Sciatic nerve (tissue), 2 donors: Measurements from ENCODE around the gene ANK3. TPM values are rescaled to one million over a fixed set of nuclear protein-coding genes. Genes with fewer than 3 reads are reported as not detected.

Source experiments
- ATAC-seq: fragments of 200-7000 bp; cut with Tn5 transposase; one replicate; pipeline ENCODE4 v1.9.1; 2020; ENCODE audit warnings: mild to moderate bottlenecking, moderate library complexity
- DNase-seq: peaks from one replicate; pipeline ENCODE4 v3.0.0-alpha.2; 2020; ENCODE audit warnings: low spot score
- intact Hi-C: fragments of 100-400 bp; cut with DNase I; formaldehyde crosslinking; loops from one replicate; pipeline ENCODE4 v1.14.2; 2022
- total RNA-seq: library from RNA; stranded (reverse); fragmentation: NEBNext Ultra II Directional; extraction: Animal tissue kit (Norgen Biotek cat#: 25700); gene quantifications from one replicate; pipeline ENCODE4 v1.2.1, GENCODE V29; 2021
- donor health status: DM: no; HTN: no; CAD: no.
- donor health status: DM: no; HTN: no; CAD: no.

Gene ANK3
- total RNA-seq, 1 donor from 2014 or later = 203 TPM

DNA sequence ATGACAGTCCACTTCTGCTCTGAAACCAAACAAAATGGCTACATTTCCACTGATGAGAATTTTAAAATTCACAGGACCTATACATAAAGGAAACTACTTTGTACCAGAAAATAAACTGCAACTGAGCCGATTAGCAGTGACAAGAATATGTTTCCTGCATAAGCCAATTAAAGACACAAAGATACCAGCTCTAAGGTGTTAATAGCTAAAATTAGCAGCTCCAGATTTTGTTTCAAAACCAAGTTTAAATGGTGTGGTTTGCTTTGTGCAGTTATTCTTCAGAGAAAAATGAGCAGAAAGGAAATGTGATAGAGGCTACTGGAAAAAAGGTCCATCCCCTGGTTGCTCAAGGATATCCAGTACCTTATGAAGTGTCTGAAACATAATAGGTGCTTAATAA, 123.2 kb downstream of the ANK3 start:
- ATAC-seq (no peak), DNase-seq (no peak)
- intact Hi-C loops = no loop called here

DNA sequence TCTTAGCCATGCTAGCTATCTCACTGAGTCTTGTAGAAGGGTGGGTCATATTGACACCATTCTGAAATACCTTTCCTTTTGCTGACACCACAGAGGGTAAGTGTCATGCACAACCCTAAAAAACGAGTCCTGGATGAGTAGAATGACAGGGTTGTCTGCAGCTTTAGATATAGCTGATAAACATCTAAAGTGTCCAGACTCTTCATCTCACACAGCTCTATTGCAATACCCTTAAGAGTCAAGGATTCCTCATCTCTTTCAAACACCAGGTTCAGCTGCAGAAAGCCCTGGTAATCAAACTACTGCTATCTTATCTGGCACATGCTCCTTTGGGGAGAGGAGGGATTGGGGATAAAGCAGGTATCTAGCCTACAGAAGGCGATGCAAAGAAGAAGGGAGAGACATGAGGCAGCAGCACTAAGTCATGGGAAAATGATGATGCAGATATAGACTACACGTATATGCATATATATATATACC, 127.0 kb downstream of the ANK3 start:
- ATAC-seq (no peak), DNase-seq (no peak)
- intact Hi-C loops = loop anchor here (1.0 kb wide), 1 partner anchor 120 kb away; no protein-coding TSS in a partner anchor

DNA sequence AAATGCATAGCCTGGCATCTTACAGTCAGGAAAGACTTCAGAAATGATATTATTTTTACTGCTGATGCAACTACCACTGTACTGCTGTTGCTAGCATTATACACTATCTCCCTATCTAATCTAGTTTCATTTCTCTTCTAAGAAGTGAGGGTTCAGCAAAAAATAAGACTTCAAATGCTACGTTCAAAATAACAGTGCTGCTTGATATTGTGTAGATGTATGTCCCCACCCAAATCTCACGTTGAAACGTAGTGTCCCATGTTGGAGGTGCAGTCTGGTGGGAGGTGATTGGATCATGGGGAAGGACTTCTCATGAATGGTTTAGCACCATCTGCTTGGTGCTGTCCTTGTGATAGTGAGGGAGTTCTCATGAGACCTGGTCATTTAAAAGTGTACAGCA, 129.4 kb downstream of the ANK3 start:
- no peak for DNase-seq
- intact Hi-C loops = no loop called here
- ATAC-seq = peak; percentile 20

DNA sequence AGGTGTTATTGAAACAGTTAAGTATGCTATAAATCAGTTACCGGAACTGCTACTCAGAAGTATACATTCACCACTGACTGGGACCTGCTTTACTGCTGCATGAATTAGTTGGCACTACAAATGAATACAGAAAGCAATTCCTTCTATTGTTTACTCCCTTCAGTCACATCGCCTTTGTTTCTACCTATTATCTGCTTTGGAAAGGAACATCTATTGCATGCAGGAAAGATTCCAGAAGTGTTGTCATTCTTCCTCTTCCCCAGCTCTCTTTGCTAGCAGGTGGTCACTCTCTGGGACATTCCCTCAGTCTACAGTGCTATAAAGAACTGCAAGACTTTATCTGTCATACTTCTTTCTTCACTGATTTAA, 131.3 kb downstream of the ANK3 start:
- DNase-seq = no peak
- no peak for ATAC-seq
- intact Hi-C loops = no loop called here

DNA sequence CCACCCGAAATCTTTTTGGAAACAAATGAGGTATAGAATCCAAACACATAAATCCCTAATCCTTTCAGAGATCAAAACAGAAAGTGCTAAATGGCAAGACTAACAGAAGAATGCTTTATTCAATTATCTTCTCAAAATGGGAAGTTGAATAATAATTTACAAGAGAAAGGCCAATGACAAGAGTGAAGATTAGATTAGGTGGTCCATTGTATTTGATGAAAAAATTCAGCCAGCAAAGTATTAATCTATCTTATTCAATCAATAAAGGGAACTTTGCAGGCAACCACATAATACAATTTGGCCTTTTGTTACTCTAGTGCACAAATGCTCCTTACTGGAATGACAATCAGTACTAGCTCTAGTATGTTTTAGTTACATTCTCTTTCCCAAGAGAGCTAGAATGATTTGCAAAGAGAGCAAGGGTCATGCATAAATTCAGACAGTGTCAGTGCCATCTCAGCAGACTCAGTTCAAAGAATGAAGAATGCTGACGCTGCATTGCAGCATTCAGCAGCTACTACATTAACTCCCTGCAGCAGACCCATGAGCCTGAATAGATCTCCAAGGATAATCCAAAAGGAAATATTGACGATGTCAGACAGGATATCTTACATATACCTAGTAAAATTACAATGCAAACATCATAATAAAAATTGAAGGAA, 131.8 kb downstream of the ANK3 start:
- ATAC-seq (no peak), DNase-seq (no peak)

DNA sequence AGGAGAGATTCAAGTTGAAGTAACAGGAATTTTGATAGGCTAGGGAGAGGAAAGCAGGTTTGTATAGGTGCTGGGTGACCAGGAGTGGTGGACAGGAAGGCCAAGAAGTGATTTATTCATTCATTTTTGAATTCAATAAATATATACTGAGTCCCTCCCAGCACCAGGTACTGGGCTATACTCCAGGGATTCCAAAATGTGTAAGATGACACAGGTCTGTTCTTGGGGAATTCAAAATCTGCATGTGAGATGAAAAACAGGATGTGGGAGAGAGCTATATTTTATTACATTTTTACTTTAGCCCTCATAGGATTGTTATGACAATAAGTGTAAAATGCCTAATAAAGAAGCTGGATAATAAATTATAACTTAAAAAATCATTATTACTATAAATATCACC, 134.9 kb downstream of the ANK3 start:
- DNase-seq = no peak
- intact Hi-C loops = no loop called here
- no peak for ATAC-seq

More for the DNA sequence above, 131.8 kb downstream of the ANK3 start:
- intact Hi-C loops = no loop called here

DNA sequence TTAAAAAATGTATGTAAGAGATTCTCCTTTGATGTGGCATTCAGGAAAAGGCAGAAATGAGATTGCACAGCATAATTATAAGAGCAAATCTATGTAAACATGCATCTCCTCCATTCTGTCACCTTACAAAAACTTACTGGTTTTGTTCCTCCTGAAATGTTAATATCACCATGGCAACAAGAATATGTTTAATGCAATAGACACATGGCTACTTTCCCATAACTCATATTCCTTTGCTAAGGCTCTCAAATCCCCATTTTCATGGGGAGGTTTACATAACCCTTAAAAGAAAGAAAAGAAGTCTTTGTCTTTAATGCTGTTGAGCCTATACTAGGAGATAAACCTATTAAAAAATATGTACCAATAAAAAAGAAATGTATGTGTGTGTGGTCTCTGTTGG, 136.2 kb downstream of the ANK3 start:
- intact Hi-C loops = no loop called here
- no peak for DNase-seq
- ATAC-seq = no peak

DNA sequence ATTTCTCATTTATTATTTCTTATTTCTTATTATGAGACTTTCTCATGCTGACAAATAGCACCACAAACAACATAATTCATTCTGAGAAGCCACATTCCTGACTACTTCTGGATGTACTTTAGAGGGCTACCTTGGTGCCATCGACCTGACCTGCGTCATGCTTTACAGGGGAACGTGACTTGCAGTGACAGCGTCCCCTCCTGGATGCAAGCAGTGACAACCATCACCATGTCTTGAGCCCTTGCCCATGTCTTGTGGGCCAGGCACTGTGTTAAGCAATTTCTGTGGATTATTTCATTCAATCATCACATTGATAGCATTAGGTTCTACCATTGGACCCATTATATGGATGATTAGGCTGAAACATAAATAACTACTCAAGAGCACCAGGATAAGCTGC, 137.0 kb downstream of the ANK3 start:
- DNase-seq = no peak
- ATAC-seq = no peak
- intact Hi-C loops = no loop called here

DNA sequence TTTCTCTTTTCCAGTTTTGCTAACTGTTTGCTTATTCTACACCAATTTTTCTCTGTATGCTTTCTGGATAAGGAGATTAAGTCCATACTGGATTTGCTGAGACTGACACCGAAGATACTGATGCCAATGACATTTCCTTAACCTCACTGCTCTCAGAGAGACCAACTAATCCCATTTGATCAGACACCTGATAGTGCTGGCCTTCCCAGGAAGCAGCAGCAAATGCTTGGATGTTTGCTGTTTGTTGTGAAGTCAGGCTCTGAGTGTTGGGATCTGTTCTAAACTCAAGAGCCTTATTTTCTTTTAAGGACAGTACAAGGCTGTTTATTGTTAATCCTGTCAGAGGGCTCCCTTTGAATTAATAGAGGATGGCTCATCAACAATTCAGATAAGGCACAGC, 143.3 kb downstream of the ANK3 start:
- ATAC-seq (no peak), DNase-seq (no peak)
- intact Hi-C loops = no loop called here

DNA sequence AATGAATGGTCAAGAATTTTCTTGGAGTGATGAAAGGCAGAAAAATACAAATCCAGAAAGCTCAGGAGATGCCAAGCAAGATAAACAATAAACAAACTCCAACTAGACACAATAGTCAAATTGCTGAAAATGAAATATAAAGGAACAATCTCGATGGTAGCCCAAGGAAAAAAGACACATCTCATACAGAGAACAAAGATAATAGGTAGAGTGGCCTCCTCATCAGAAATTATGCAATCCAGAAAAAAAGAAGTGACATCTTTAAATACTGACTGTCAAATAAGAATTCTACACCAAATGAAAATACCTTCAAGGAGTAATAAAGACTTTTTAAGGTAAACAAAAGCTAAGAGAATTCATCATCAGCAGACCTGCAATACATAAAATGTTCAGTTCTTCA, 150.4 kb downstream of the ANK3 start:
- ATAC-seq = no peak
- no peak for DNase-seq
- intact Hi-C loops = no loop called here

DNA sequence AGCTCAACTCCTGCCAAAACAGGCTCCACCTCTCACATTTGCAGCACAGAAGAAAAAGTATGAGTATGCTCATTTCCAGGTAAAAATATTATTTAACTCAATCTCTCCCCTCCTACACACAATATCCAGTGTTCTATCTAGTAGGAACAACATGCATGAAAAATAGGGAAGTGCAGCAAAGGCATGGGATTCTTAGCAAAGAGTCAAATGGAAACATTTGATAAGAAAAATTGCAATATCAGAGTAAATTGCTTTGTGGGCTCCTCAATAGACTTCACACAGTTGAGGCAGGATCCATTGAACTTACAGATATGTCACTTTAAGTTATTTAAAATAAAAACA, 150.9 kb downstream of the ANK3 start:
- DNase-seq = no peak
- ATAC-seq = no peak
- intact Hi-C loops = no loop called here

DNA sequence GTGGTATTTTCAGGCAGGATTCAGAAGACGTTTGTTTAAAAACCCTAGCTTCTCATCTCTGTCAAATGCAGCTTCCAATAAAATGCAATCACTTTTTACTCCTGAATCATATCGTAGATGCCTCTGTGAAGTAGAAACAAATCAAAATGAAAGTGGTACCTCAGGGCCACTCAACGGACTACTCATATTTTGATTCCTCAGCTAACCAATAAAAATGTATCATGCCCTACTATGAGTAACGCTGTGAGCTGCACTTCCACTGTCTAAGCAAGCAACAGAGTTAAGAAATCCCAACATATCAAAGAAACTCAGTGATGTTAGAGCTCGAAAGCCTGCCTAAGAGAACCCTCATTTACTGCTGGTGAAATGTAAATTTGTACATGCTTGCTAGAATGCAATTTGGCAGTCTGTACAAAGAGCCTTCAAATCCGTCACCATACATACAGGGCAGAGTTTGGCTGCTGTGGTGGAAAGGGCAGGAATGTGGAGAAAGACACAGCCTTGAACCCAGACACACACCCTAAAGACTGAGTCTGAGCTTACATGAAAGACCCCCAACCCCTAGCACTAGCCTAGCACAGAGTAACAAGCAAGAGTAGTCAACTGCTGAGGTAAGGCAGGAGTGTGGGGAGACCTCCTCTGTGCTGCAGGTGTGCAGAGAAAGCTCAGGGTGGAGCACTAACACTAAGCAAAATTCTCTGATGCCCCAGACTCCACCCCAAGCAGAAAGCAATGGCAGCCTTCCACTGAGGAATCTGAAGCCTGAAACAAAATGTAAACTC, 151.5 kb downstream of the ANK3 start:
- DNase-seq (no peak), ATAC-seq (peak; percentile 41)
- intact Hi-C loops = no loop called here

DNA sequence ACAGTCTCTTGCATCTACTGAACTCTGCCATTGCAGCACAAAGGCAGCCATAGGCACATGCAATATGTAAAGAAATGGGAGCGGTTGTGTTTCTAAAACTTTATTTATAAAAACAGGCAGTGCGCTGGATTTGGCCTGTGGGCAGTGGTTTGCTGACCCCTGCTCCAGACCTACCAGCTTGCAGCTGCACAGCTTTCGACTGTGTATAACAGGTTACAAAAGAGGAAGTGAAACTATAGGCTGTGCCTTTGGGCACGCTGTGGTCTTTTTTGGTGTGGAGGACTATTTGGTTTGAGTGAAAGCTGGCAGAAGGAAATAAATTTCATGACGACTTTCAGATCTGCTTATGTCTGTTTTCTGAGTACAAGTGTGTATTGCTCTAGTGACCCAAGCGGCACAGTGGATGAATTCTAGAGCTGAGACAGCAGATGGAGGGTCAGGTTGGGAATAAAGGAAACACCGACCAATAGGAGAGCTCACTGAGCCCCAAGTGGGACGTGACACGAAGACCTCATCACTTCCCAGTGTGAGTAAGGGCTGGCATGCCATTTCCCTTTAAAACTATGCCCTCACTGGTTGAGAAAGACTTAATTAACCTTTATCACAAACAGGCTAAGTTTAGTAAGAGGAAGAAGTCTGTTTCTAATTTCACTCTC, 152.7 kb downstream of the ANK3 start:
- DNase-seq = no peak

DNA sequence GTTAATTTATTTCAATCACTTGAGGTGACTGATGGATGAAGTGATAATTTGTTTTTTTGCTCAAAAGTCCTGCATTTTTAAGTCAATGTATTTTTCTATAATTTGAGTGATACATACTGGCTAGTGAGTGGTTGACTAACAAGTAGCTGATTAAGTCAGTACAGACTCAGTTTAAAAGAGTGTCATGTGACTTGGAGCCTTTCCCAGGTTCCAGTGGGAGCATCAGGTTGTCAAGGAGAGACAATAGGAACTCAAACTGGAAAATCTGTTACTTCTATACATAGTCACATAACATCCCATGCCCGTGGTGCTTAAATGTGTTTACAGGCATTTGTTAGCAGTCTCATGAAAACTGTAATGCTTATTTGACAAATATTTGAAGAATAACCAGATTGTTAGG, 154.7 kb downstream of the ANK3 start:
- intact Hi-C loops = no loop called here
- no peak for ATAC-seq
- DNase-seq = no peak

More for the DNA sequence above, 152.7 kb downstream of the ANK3 start:
- ATAC-seq = peak; percentile 91
- intact Hi-C loops = no loop called here

DNA sequence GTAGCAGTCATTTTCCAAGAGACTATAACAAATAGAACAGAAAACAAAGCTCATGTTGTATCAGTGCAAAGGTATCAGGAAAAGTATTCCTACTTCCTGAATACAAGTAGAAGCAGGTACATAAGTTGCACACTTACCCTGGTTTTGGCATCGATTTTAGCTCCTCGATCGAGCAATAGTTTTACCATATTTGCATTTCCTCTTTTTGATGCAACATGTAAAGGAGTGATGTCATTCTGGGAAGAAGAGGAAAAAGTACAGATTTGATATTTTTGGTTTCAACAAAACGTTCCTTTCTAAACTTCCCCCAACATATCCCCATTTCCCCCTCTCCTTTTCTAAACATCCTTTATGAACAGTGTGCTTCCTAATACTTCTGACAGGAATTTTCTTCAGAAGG, 155.1 kb downstream of the ANK3 start:
- intact Hi-C loops = no loop called here
- no peak for DNase-seq
- ATAC-seq = no peak

DNA sequence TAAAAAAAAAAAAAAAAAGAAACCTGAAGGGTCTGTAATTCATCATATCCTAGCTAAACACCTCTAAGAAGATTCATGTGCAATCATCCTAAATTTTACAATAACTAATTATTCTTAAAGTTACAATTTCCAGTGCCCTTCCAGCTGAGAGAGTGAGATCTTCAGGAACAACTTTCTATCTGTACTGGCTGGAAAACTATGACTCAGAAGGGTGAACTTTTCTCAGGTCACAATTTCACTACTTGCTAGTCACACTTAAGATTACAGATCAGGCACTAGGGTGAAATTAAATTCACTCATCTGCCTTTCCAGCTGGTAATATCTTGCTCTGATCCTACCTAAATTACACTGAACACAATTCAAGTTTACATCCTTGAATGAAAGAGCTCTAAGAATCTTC, 158.8 kb downstream of the ANK3 start:
- no peak for DNase-seq
- ATAC-seq = no peak
- intact Hi-C loops = no loop called here

DNA sequence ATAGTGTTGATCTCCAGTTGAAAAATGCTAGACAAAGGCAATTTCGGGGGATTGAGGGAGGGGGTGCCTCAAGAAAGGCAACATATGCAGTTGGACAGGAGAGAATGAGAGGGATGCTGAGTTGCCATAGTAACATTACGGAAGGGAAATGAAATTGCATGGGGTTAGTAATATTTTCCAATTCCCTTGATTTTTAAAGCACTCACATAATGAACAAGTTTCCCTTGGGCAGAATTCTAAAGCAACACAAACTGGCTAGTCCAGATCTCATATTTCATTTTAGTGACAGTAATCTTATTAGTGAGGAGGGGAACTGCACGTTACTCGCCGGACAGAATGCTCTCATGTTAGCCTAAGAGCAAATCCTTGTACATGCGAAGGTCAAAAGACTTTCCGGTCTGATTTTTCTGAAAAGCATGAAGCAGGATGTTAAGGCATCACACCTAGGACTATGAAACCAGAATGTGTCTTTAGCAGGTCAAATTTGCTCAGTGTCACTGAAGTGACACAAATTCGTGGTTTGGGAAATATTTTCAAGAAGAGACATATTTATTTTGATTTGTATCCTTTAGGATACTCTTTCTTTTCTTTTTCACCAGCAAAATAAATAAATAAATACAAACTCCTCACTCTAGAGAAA, 165.5 kb downstream of the ANK3 start:
- no peak for ATAC-seq
- intact Hi-C loops = no loop called here
- DNase-seq = no peak

DNA sequence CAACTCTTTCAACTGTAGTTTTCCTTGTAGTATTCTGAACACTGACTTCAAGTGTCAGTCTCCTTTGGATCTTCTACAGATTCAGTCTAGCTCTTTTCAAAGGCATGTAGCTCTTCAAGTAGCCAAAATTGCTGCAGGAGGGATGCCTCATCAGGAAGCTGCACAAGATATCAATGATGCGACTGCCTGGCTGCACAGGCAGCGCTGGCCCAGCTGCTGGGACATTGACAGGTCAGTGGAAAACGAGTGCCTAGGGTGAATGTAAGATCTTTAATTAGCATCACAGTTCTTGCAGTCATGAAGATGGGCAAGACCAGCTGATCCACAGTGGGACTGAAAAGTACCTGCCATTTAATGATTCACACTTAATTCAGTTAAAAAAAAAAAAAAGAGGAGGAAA, 167.6 kb downstream of the ANK3 start:
- DNase-seq = no peak
- no peak for ATAC-seq
- intact Hi-C loops = no loop called here

DNA sequence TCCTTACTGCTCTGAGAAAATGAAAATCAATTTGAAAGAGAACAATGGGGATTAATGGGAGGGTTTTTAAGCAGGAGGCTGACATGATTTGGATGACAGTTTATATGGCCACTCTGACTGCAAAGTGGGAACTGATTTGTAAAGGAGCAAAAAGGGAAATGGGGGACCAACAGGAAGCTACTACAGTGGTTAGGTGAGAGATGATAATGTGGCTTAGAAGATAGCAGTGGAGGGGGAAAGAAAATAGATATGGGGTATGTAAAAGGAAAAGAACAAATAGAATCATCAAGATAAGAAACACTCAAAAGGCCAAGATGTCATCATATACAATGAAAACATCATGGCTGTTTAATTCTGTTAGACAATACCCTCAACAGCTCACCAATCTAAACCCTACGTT, 177.5 kb downstream of the ANK3 start:
- intact Hi-C loops = no loop called here
- ATAC-seq (no peak), DNase-seq (no peak)
